ENCODE data around the gene ZNF804B. TPM values are rescaled to one million over a fixed set of nuclear protein-coding genes. Genes with fewer than 3 reads are reported as not detected.

The ZNF804B gene
- total RNA-seq, 1 donor from 2014 or later = not detected

DNA sequence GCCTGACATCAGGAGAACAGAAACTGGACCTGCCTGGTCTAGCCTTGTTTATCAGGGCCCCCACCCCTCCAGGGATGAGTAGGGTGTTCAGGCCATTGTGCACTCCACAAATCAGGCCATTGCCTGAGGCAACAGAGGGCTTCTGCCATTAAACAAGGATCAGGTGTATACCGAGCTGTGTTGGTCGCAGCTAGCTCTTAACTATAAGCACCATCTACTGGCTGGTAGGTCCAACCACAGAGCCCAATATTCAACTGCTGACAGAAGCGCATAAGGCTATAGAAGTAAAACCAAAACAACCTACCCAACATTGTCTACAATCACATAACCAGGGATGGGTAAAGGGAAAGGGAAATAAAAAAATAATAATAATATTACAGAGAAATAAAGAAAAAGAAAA, 487.7 kb downstream of the ZNF804B start:
- no peak for DNase-seq (ENCODE audit: low spot score)

DNA sequence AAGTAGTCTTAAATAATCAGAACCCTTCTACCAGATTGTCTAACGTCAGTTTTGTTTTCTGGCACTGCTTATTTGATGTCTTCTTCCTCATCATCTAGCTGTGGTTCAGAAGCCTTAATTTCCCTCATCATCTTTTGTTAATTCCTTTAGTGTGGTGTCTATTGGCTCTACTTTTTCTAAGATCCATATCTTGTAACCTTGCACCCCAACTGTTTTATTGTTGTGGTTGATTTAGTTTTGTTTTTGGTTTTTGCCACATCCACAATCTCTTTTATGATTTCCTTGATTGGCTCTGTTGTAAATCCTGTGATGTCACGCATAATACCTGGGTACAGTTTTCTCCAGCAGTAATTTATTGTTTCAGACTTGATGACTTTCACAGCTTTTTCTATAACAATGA, 499.6 kb downstream of the ZNF804B start:
- no peak for DNase-seq (ENCODE audit: low spot score)

DNA sequence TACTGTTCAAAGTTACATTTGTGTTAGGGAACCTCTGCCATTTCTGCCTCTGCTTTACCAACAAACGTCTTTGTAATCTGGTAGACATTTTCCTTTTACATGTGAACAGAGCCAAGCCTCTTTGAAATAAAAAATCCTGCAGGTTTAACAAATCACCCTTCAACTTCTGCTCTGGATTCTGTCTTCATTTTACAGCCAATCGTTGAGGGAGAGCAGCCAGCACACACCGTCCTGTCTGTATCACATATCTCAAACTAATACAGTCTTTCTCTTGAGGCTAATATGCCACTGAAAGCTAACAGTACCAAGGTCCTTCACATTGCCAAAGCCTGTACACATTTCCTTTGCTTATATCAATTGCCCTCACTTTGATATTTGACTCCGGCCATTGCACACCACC, 504.6 kb downstream of the ZNF804B start:
- DNase-seq (ENCODE audit: low spot score) = no peak

DNA sequence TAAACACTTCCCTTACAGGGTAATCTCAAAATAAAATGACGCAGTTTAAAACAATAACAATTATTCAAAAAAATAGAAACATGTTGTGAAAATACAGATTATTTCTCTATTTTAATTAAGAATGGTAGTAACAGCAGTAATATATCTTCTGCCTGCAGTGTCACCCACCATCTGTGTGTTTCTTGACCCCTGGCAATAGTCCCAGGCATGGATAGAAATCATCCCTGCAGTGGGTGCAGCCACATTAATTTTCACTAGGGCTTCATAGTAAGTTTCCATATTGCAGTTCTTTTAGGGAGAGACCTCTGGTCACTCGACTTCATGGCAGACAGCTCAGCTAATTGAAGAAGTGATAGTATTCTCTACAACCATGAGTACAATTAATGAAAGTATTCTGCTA, 506.1 kb downstream of the ZNF804B start:
- no peak for DNase-seq (ENCODE audit: low spot score)

DNA sequence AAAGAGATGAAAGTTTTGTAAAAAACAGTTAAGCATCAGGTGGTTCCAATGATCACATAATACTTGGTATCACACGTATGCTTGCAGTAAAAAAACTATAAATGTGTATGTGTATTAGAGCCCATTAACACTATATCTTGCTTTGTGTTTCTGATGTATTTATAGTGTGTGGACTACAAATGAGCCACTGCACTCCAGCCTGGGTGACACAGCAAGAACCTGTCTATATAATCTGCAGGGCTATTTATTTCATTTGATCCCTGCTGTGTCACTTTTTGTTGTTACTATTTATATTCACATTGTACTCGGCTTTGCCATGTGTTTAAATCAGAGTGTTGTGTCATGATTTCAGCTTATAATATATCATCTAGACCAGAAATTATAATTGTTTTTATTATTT, 523.8 kb downstream of the ZNF804B start:
- DNase-seq (ENCODE audit: low spot score) = no peak

DNA sequence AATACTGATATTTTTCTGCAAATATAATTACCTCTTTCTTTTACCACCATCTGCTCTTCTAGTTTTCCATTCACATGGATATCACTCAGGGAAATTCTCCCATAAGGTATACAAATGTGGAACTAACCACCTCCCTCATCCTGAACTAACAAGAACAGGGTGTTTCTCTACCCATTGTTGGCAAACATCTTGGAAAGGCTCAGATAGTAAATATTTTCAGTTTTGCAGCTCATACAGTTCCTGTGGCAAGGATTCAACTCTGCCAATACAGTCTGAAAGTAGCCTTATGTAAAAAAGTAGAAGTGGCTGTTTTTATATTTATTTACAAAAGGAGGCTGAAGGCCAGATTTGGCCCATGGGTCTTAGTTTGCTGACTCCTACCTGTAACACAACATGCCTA, 549.0 kb downstream of the ZNF804B start:
- DNase-seq (ENCODE audit: low spot score) = no peak

DNA sequence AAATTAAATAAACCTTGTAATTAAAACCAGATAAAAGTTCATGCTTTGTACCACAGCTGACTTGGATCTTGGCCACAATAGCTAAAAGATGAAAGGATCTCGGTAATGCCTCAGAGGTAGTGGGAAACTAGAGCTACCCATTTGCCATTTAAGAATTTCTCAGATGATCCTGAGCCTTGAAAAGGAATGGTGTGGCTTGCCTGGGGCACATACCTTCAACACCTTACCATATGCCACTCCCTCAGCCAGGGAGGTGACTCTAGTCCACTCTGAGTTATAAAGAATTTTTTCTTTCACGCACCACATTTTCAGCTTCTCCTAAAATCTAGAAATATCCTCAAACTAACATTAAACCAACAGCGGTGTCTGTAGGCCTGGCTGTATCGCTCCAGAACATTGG, 552.4 kb downstream of the ZNF804B start:
- DNase-seq (ENCODE audit: low spot score) = no peak

DNA sequence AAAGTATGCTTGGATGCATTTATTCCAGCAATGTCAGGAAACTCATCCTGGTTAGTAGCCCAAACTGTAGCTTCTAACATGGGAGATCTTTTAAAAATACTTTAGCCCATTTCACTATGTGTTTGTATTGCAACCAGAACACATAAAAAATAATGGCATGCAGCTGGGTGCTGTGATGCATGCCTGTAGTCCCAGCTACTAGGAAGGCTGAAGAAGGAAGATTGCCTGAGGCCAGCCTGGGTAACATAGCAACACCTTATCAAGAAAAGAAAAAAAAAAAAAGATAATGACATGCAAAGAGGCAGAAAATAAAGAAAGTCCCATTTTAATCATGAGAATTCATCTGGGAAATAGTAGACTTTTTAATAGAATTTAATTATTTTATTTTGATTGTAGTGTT, 553.1 kb downstream of the ZNF804B start:
- no peak for DNase-seq (ENCODE audit: low spot score)

DNA sequence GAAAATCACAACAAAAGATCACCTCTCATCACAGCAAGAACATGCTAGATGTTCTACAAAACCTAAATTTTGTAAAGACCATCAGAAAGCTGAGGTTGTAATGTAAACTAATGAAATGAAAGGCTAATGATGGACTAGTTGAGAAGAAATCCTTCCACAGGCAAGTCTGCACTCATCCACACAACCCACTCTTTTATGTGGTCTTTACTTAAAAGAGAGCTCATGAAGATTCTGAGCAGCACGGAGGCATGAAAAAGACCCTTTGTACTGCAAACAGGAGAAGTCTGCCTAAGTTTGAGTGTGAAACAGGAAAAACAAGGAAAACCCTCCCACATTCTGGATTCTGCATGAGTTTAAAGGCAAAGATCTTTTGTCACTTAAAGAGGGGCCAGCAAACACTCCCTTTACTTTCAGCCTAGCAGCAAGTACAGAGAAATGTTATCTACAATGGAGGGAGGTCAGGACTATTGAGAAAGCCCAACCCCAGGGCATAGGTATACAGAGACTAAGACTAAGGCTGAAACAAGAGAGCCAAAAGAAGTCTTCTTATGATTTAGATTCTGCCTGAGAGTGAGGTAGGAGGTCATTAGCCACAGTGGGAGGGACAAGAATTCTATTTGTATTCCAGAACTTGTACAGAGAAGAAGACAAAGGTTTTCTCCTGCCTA, 557.2 kb downstream of the ZNF804B start:
- DNase-seq (ENCODE audit: low spot score) = no peak

DNA sequence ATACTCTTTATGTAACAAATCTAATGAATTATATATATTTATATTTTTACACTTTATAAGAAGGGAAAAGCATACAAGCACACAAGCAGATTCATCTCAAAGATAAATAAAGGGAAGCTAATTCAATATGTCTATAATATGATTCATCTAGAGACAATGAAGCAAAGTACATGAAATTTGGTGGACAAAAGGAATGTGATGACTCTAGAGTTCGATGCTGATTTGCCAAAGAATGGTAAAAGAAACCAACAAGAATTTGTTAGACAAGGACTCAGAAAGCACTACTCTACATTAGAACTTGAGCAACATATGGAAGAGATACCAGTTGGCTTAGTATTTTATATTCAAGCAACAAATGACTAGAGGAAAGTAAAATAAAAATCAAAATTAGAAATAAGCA, 572.5 kb downstream of the ZNF804B start:
- no peak for DNase-seq (ENCODE audit: low spot score)

DNA sequence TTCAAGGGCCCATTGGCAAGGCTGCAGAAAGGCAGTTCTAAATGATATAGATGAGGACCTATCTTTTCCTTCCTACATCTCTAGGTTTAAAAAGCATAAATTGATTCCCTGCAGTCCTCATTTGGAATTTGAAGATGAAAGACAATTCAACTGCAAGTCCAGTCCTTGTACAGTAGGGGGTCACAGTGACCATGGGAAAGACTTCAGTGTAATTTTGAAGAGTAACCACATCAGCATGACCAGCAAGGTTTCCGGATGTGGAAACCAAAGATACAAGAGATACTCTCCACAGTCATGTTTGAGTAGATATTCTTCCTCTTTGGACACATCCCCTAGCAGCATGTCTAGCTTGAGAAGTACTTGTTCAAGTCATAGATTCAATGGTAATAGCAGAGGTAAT, 575.3 kb downstream of the ZNF804B start:
- no peak for DNase-seq (ENCODE audit: low spot score)

DNA sequence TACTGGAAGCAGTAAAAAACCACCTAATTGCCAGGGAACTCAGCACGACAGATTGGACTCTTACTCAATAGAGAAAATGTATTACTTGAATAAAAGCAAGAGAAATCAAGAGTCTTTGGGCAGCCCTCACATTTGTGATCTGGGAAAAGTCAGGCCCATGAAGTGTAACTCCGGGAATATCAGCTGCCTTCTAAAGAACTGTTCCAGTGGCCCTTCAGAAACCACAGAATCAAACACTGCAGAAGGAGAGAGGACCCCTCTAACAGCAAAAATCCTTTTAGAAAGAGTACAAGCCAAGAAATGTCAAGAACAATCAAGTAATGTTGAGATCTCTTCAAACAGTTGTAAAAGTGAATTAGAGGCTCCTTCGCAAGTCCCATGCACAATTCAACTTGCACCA, 576.0 kb downstream of the ZNF804B start:
- DNase-seq (ENCODE audit: low spot score) = no peak

DNA sequence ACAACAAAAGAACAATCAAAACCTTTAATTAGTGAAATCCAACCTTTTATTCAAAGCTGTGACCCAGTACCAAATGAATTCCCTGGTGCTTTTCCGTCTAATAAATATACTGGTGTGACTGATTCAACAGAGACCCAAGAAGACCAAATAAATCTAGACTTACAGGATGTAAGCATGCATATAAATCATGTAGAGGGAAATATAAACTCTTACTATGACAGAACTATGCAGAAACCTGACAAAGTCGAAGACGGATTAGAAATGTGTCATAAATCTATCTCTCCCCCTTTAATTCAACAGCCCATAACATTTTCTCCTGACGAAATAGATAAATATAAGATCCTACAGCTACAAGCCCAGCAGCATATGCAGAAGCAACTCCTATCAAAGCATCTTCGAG, 576.6 kb downstream of the ZNF804B start:
- DNase-seq (ENCODE audit: low spot score) = no peak

DNA sequence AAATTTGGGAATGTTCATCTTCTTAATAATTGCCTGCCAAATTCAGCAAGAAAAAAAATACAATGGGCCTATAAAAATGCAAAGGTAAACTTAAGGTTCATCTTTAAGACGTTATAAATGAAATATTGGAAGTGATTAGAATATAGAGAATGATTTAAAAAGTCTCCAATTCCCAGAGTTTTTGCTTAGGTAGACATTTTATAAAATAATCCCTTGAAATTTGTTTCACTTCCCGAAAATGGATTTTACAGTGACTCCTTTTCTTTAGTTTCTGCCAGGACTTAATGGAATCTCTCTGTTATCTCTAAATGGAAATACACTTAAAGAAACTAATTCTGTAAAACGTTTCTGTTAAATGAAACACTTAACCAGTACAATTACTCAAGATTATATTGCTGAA, 580.2 kb downstream of the ZNF804B start:
- no peak for DNase-seq (ENCODE audit: low spot score)

DNA sequence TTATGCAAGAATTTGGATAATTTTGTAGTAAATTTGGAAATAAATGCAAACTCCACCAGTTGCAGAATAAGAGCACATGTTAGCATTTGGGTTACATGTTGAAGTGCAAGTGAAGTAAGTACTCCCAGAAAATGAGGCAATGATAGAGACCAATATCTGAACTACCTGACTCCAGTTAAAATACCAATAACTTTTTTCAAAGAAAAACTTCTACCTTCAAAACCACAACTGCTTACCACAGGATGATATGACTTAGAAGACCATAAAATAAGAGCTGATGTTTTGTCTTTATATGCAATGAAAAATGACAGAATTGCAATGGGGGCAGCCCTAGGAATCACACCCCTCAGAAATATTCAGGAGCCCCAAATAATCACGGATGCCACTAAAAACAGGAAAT, 597.6 kb downstream of the ZNF804B start:
- DNase-seq (ENCODE audit: low spot score) = no peak

DNA sequence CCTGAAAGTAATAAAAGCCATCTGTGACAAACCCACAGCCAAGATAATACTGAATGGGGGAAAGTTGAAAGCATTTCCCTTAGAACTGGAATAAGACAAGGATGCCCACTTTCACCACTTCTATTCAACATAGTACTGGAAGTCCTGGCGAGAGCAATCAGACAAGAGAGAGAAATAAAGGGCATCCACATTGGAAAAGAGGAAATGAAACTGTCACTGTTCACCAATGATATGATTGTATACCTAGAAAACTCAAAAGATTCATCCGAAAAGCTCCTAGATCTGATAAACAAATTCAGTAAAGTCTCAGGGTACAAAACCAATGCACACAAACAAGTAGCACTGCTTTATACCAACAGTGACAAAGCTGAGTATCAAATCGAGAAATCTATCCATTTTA, 617.7 kb downstream of the ZNF804B start:
- no peak for DNase-seq (ENCODE audit: low spot score)

DNA sequence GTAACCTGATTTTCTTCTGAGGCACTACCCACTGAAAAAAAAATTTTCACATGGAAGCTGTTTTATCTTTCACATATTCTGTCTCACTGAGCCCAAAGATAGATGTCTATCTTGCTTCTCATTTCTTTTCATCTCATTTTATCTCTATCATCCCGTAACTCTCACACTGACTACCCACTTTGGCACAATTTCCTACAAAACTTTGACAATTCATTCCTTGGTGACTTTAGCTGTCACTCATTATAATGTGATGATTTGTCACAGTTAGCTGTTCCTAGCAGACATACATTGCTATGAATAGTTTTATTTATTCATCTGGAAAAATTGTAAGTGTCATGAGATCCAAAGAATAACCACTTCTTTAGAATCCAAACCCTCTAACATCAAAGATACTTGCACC, 625.9 kb downstream of the ZNF804B start:
- DNase-seq (ENCODE audit: low spot score) = no peak

Other genes starting within 250 kb of the ZNF804B start
- not detected for gene TEX47, start 36.0 kb downstream of the ZNF804B start, total RNA-seq

All from mesenteric fat pad (tissue), 1 donor.